IPS-20b (cell line): Measurements from ENCODE around the gene SASH1.
"Not testable (repeated sequence)": the region's sequence is repeated elsewhere in the genome, so short reads cannot be mapped to it uniquely, and the experiment has no call there.

ENCODE experiments used
- H3K27ac ChIP-seq: one replicate; pipeline ENCODE4 v1.5.1; 2013; ENCODE audit warnings: low read length
- H3K27me3 ChIP-seq: 2 replicates; pipeline ENCODE4 v1.6.1; 2013; ENCODE audit warnings: mild to moderate bottlenecking, low read length, inconsistent platforms; ENCODE audit not compliant: insufficient read depth
- H3K36me3 ChIP-seq: 2 replicates; pipeline ENCODE4 v1.6.1; 2013; ENCODE audit warnings: low read depth, mild to moderate bottlenecking, inconsistent platforms, low read length, moderate library complexity; ENCODE audit not compliant: insufficient read depth
- H3K4me1 ChIP-seq: 2 replicates; pipeline ENCODE4 v1.6.1; 2013; ENCODE audit warnings: mild to moderate bottlenecking, control low read depth, inconsistent platforms, low read length, moderate library complexity; ENCODE audit not compliant: insufficient read depth
- H3K4me3 ChIP-seq: 2 replicates; pipeline ENCODE4 v1.5.1; 2013; ENCODE audit warnings: mild to moderate bottlenecking, low read length, inconsistent platforms
- H3K9ac ChIP-seq: 2 replicates; pipeline ENCODE4 v1.6.1; 2013; ENCODE audit warnings: low read depth, mild to moderate bottlenecking, inconsistent platforms, low read length, moderate library complexity
- H3K9me3 ChIP-seq: 2 replicates; pipeline ENCODE4 v1.6.1; 2013; ENCODE audit warnings: mild to moderate bottlenecking, low read depth, low read length, inconsistent platforms; ENCODE audit not compliant: insufficient read depth

SASH1 gene

GRCh38 chr6:148375401-148375800, 32.8 kb downstream of the SASH1 start:
- H3K27ac ChIP-seq = no peak overlapping the region
- H3K4me1 ChIP-seq = peaks cover 12% of the 10 kb centered on the region; the same call in 1 of the 2 replicates
- H3K36me3 ChIP-seq = no peaks in the 10 kb centered on the region
- no peaks in the 10 kb centered on the region for H3K27me3 ChIP-seq
- H3K9me3 ChIP-seq = no peaks in the 10 kb centered on the region
- no peak overlapping the region for H3K9ac ChIP-seq
- H3K4me3 ChIP-seq = no peak overlapping the region

- no peaks in the 10 kb centered on the region for H3K36me3 ChIP-seq
- H3K9me3 ChIP-seq = no peaks in the 10 kb centered on the region
- H3K4me1 ChIP-seq = peaks cover 8% of the 10 kb centered on the region; the same call in 1 of the 2 replicates
- no peak overlapping the region for H3K27ac ChIP-seq
- no peak overlapping the region for H3K9ac ChIP-seq
- H3K27me3 ChIP-seq = no peaks in the 10 kb centered on the region
- no peak overlapping the region for H3K4me3 ChIP-seq
Measured at GRCh38 chr6:148379481-148379880, 36.8 kb downstream of the SASH1 start.

GRCh38 chr6:148379966-148380713, 37.5 kb downstream of the SASH1 start:
- Histone ChIP-seq H3K4me1 (peaks cover 14% of the 10 kb centered on the region; the same call in 1 of the 2 replicates), H3K36me3 (no peaks in the 10 kb centered on the region), H3K27me3 (no peaks in the 10 kb centered on the region), H3K9ac (no peak overlapping the region), H3K27ac (no peak overlapping the region), H3K9me3 (no peaks in the 10 kb centered on the region), H3K4me3 (no peak overlapping the region)

- H3K27ac ChIP-seq, H3K27me3 ChIP-seq, H3K4me3 ChIP-seq, H3K9me3 ChIP-seq, H3K9ac ChIP-seq, H3K36me3 ChIP-seq: not testable (repeated sequence)
- H3K4me1 ChIP-seq = peaks cover 16% of the 10 kb centered on the region; the same call in 1 of the 2 replicates
Measured at GRCh38 chr6:148382051-148382450, 39.4 kb downstream of the SASH1 start.

- Histone ChIP-seq H3K27me3 (no peaks in the 10 kb centered on the region), H3K4me1 (peaks cover 16% of the 10 kb centered on the region; the same call in 1 of the 2 replicates), H3K9me3 (no peaks in the 10 kb centered on the region), H3K27ac (no peak overlapping the region), H3K4me3 (no peak overlapping the region), H3K9ac (no peak overlapping the region), H3K36me3 (no peaks in the 10 kb centered on the region)
Measured at GRCh38 chr6:148382861-148383260, 40.2 kb downstream of the SASH1 start.

GRCh38 chr6:148383658-148384368, 41.2 kb downstream of the SASH1 start:
- no peak overlapping the region for H3K27ac ChIP-seq
- no peaks in the 10 kb centered on the region for H3K27me3 ChIP-seq
- H3K4me1 ChIP-seq = peaks cover 16% of the 10 kb centered on the region; the same call in 1 of the 2 replicates
- no peaks in the 10 kb centered on the region for H3K9me3 ChIP-seq
- no peak overlapping the region for H3K9ac ChIP-seq
- no peaks in the 10 kb centered on the region for H3K36me3 ChIP-seq
- no peak overlapping the region for H3K4me3 ChIP-seq

GRCh38 chr6:148385379-148385778, 42.7 kb downstream of the SASH1 start:
- Histone ChIP-seq H3K9ac (no peak overlapping the region), H3K9me3 (no peaks in the 10 kb centered on the region), H3K36me3 (no peaks in the 10 kb centered on the region), H3K27me3 (no peaks in the 10 kb centered on the region), H3K27ac (no peak overlapping the region), H3K4me3 (no peak overlapping the region), H3K4me1 (peaks cover 16% of the 10 kb centered on the region; the same call in 1 of the 2 replicates)

GRCh38 chr6:148388521-148388920, 45.9 kb downstream of the SASH1 start:
- Histone ChIP-seq H3K9me3 (no peaks in the 10 kb centered on the region), H3K36me3 (no peaks in the 10 kb centered on the region; the same call in 1 of the 2 replicates), H3K9ac (no peak overlapping the region), H3K4me3 (no peak overlapping the region), H3K27ac (no peak overlapping the region), H3K4me1 (peaks cover 16% of the 10 kb centered on the region; the same call in 1 of the 2 replicates), H3K27me3 (no peaks in the 10 kb centered on the region)

GRCh38 chr6:148389086-148389485, 46.4 kb downstream of the SASH1 start:
- Histone ChIP-seq H3K4me1 (peaks cover 11% of the 10 kb centered on the region; the same call in 1 of the 2 replicates), H3K9ac (no peak overlapping the region), H3K9me3 (no peaks in the 10 kb centered on the region), H3K36me3 (no peaks in the 10 kb centered on the region; the same call in 1 of the 2 replicates), H3K4me3 (no peak overlapping the region), H3K27me3 (no peaks in the 10 kb centered on the region), H3K27ac (no peak overlapping the region)

- no peaks in the 10 kb centered on the region for H3K9me3 ChIP-seq
- H3K9ac ChIP-seq = no peak overlapping the region; the same call in 1 of the 2 replicates
- H3K36me3 ChIP-seq = peaks cover 3% of the 10 kb centered on the region; the same call in 1 of the 2 replicates
Measured at GRCh38 chr6:148389917-148390316, 47.3 kb downstream of the SASH1 start.

GRCh38 chr6:148392127-148392526, 49.5 kb downstream of the SASH1 start:
- not testable (repeated sequence) for H3K9ac ChIP-seq, H3K36me3 ChIP-seq, H3K4me3 ChIP-seq, H3K27ac ChIP-seq, H3K9me3 ChIP-seq, H3K4me1 ChIP-seq, H3K27me3 ChIP-seq

More at GRCh38 chr6:148389917-148390316, 47.3 kb downstream of the SASH1 start:
- Histone ChIP-seq H3K4me1 (peaks cover 4% of the 10 kb centered on the region; the same call in 1 of the 2 replicates), H3K27ac (no peak overlapping the region), H3K27me3 (no peaks in the 10 kb centered on the region), H3K4me3 (no peak overlapping the region)

GRCh38 chr6:148392671-148393070, 50.0 kb downstream of the SASH1 start:
- Histone ChIP-seq H3K36me3 (peaks cover 3% of the 10 kb centered on the region; the same call in 1 of the 2 replicates), H3K4me3 (no peak overlapping the region), H3K4me1 (no peaks in the 10 kb centered on the region), H3K27ac (no peak overlapping the region), H3K9me3 (no peaks in the 10 kb centered on the region), H3K27me3 (no peaks in the 10 kb centered on the region), H3K9ac (no peak overlapping the region)
